NCI-H187 treated with DMSO at 0.1 percent for 48 hours (cell line): ENCODE measurements around the gene SH3PXD2B.

ENCODE experiments used
- DNase-seq: peaks from one replicate; lab custom pipeline; 2025; lab: John Stamatoyannopoulos, UW

SH3PXD2B gene

DNA sequence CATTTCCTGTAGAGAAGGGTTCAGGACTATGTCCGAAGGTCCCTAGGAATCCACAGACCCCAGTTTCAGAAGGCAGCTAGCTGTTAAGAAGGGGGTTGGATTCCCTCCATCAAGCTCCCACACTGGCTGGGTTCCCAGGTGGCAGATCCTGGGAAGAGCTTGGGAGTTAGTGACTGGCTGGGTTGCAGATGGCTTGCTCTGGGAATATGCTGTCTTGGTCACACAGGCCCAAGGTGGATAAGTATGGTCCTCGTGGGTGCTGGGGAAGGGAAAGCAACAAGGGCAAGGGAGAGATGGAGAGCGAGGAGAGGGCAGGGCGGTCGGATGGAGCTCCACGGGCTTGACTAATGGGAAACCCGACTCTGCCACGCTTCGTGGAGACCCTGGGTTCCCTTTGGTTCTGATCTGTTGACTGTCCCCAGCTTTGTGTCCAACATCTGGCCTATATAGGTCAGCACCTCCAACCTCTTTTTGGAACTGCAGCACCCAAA is 17.4 kb downstream of the SH3PXD2B start:
- DNase-seq: no peak

DNA sequence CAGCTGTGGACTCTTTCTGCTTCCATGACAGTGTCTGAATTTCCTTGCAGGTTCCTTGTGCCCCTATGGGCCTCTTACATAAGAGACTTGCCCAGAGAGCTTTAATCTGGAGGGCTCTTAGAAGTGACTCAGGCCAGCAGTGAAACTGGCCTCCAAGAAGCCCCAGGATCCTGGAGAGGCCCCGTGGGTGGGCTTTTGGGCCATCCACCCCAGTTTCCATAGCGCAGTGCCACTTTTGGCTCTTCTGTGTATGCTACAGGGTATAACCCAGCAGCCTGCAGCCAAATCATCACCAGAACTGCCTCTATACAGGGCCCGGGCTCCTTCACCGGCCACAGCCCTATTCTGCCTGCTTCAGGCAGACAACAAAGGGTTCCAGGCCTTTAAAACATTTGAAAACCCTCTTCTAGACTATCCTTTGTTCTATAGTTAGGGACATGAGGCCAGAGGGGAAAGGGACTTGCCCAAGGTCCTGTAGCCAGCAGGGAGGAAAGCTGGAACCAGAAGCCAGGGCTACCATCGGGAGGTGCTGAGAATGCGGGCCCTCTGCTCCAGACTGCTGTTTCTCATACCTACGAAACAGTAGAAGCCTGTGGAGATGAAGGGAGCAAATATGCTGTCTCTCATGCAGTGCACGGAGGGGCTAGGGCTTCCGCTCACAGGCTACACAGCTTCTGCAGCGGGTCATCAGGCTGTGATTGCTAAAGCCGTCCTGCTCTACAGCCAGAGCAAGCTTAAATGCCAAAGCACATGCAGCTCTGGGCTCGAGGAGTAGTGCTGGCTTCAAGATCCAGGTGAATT is 18.0 kb downstream of the SH3PXD2B start:
- DNase-seq: no peak

DNA sequence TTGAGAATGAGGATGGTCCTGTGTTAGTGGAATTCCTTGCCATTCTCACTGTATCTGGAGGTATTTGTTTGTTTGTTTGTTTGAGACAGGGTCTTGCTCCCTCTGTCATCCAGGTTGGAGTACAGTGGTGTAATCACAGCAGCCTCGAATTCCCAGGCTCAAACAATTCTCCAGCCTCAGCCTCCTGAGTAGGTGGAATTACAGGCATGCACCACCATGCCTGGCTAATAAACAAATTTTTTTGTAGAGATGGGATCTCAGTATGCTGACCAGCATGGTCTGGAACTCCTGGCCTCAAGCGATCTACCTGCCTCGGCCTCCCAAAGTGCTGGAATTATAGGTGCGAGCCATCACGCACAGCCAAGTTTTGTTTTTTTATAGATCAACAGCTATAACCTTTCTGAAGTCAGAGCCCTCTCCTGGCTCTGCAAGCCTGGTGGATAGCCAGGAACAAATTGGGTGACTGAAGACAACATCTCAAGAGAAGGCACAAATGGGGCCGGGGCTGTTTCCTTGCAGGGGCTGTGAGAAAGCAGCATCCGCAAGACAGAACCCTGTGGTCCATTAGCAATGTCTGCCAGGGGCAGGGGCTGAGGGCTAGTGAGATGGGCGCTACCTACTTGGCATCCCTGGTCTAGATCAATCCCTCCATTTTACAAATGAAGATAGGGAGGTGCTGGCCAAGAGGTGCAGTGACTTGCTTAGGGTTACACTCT is 18.8 kb downstream of the SH3PXD2B start:
- DNase-seq: no peak

DNA sequence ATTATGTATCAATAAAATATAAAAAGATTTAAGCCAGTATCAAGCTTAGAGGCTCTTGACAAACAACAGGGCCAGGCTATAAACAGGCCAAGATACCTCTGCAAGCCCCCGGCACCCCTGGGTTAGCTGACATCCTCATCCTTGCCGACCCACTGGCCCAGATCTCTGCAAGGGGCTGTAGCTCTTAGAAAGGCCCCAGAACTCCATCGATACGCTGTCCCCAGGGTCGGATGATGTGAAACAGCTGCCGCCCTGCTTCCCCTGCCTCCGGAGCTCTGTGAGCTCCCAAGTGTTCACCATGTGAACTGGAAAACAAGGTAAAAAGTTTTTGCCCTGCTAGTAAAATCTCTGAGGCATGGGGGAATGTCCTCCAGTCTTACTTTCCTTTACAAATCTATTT is 20.1 kb downstream of the SH3PXD2B start:
- no peak for DNase-seq

DNA sequence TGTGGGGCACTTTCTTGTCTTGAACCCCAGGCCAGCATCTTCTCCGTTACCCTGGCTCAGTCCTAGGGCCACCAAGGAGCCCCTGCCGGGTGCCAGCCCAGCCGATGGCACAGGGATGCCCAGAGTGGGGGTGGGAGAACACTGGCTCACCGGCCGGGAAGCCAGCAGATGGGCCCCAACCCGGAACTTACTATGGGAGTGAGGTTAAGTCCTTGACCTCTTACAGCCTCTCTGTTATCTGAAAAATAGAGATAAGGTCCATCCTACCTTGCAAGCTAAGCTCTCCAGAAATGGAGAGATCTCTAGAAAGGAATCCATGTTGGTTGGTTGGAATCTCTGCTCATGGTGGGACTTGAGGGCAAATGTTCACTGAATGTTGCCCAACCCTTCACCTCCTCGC is 20.8 kb downstream of the SH3PXD2B start:
- DNase-seq: no peak

DNA sequence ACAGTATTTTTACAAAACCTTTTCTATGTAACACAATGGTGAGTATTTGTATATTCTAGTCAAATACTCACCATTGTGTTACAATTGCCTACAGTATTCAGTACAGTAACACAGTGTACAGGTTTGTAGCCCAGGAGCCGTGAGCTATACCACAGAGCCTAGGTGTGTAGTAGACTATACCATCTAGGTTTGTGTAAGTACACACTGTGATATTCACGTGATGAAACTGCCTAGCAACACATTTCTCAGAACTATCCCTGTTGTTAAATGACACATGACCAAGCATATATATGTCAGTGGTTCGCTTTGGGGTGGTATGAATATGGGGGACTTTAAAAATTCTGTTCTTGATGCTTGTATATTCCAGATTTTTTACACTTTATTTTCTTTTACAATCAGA is 21.3 kb downstream of the SH3PXD2B start:
- no peak for DNase-seq

DNA sequence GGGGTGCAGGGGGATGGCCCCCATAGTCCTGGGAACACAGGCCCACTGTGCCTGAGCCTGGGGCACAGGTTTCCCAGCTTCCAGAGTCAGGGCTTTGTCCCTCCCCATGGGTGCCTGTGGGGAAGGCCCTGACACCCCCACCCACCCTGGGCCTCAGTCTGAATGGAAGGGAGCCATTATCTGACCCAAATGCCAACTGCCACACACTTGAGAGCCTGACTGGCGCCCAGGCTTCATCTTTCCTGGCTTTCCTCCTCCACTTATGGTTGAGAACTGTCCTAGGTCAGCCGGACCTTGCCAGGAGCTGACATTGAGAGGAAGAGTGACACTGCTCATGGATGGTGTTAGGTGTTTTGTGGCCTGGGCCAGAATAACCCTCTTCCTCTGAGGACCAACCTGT is 24.0 kb downstream of the SH3PXD2B start:
- no peak for DNase-seq

DNA sequence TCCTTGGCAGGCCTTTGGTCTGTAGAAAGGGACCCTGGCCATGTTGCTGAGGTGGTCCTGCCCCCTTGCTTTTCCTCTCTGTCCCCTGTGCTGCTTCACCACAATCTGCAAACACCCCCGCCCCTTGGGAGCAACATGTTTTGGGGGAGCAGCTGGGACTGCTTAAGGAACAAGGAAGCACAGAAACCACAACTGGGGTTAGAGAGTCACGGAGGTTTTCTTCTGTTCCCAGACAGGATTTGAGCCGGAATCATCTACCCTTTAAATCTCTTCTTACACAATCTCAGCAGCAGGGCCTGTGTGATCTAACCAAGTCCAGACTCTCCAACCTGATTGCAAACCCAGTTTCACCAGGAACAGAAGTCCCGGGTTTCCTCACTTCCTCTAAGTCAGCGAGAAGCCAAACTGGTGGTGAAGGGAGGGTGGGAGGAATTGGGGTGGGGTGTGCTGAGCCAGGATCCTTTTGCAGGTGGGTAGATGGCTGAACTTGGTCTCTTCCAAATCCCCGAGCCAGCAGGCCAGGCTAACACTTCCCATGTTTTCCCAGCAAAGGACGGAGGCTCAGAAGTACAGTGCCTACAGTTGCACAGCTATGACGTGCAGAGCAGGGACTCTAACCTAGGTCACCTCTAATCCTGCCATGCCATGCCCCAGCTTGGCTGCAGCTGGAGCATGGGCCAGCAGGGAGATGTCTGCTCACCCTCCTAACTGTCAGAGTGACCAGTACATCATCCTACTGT is 25.0 kb downstream of the SH3PXD2B start:
- DNase-seq: no peak

DNA sequence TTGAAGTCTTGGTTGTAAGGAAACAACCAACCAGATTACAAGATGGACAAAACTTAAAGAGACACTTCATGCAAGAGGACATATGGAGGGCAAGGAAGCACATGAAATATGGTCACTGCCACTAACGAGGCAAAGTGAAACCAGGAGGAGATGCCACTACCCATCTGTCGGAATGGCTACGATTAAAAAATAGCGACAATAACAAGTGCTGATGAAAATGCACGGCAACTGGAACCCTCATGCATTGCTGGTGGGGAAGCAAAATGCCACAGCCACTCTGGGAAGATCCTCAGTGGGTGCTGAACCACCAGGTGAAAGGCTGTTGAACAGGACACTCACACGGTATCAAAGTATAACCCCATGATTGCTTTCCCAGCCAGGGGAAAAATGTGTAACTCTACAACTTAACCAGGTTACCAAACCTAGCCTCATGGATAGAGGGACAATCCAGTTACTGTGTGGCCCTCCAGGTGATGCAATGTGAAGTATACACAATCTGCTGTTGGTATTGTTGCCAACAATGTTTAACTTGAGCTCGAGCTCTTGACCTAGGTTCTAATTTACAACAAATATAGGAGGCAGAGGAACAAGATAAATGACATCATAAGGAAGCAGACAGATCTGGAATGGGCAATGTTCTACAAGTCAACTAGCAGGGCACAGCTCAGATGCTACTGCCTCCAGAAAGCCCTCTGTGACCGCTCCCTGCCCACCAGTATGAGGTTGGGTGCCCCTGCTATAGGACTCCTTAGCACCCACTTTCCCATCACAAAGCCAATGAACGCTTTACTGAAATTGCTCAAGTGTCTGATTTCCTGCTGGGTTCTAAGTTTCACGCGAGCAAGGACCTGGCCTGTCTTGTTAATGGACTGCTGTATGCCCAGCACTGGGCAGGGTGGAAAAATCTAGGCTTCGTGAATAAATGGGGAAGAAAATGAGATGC is 25.8 kb downstream of the SH3PXD2B start:
- no peak for DNase-seq

DNA sequence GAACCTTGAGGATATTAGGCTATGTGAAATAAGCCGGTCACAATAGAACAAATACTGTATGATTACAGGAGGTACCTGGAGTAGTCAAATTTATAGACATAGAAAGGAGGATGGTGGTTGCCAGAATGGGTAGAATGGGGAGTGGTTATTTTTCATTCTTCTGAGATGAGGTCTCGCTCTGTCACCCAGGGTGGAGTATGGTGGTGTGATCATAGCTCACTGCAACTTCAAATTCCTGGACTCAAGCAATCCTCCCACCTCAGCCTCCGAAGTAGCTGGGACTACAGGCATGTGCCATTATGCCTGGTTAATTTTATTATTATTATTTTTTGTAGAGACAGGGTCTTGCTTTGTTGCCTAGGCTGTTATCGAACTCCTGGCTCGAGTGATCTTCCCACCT is 27.1 kb downstream of the SH3PXD2B start:
- no peak for DNase-seq

DNA sequence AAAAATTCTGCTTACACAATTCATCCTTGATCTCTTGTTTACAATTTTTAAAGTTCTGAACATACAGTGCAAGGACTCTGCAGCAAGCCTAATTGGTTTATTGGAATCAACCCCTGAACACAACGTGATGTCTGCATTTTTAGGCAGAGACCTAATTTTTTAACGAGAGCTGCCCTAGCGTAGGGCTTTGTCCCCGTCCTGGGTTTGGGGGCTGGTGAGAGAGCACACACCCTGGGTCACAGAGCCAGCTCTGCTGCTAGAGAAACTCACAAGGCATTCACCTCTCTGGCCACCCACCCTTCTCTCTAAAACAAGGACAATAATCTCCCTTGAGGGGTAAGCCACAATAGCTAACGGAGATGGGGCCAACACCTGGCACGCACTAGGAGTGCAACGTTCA is 28.2 kb downstream of the SH3PXD2B start:
- no peak for DNase-seq

DNA sequence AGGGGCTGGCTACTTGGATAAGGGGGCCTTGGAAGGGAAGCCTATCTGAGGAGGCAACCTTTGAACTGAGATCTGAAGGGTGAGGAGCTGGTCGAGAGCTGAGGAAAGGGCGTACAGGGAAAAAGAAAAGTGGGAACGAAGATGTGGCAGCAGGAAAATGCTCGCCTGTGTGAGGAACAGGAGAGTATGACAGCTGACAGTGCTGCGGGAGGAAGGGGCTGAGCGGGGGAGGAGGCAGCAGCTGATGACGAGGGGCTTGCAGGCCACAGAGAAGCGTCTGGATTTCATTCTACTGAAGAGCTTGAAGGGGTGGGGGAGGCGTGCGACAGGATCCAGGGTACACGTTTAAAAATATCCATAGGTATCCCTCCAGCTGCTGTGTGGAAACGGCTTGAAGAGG is 28.9 kb downstream of the SH3PXD2B start:
- no peak for DNase-seq

DNA sequence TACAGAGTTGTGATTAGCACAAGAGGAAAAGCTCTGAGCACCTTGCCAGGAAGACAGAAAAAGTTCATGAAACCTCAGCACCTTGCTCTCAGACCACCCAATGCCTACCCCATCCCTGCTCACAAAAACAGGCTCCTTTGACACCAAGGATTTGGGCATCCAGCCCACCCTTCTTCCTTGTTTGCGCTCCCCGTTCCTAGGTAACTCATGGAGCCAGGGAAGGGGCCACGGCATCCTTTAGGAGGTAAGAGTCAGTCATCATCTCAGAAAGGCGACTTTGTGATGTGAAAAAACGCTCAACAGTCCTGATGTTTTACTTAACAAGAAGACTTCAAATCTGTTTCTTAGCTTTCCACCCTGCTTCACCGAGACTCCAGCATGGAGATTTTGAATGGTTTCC is 29.5 kb downstream of the SH3PXD2B start:
- no peak for DNase-seq

DNA sequence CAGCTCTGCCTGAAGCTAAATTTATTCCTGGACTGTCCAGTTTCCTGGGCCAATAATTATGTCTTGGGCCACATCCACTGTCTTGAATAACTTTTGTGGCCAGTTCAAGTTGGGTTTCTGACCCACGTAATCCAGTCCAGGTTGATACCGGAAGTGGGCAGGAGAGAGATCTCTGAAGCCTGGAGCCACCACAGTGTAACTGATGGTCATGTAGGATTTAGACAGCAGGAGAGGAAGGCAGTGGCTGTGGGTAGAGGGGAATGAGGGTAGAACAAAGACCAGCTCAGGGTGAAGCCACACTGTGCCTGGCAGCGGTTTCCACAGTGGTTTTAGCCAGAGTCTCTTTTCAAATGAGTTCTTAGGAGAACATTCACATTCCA is 30.2 kb downstream of the SH3PXD2B start:
- no peak for DNase-seq

DNA sequence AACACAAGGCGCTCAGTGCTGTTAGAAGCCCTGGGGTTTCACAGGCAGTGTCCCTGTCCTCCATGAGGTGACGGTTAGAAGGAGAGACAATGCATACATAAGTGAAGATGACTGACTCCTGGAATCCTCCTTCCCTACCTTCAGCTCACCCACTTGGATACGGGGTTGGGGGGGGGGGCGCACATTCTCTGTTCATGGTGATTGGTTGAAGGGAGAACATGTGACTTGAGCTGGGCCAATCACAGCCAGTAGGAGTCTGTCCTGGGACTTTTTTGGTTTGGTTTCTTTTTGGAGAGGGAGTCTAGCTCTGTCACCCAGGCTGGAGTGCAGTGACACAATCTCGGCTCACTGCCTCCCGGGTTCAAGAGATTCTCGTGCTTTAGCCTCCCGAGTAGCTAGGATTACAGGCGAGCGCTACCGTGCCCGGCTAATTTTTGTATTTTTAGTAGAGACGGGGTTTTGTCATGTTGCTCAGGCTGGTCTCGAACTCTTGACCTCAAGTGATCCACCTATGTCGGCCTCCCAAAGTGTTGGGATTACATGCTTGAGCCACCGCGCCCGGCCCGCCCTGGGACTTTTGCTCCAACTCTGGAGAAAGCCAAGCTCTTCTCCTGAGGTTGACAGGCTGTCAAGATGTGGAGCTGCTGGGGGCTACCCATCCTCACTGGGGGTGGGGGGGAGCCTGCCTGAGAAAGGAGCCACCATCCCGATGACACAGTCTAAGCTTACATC is 30.8 kb downstream of the SH3PXD2B start:
- DNase-seq: no peak

DNA sequence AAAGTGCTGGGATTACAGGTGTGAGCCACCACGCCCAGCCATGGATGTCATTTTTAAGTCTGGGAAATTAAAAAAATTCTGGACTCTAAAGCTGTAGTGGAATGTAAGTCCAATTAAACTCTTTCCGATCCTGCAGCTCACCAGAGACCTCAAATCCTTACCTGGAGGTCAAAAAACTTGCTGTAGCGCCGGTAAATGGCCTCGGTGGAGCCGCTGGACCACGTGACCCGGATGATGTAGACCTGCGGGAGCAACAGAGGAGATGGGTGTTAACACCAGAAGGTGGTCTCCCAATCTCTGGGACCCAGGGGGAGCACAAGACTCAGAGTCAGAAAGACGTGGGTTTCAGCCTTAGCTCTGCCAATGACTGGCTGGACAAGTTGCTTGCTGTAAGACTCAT is 32.1 kb downstream of the SH3PXD2B start:
- no peak for DNase-seq

DNA sequence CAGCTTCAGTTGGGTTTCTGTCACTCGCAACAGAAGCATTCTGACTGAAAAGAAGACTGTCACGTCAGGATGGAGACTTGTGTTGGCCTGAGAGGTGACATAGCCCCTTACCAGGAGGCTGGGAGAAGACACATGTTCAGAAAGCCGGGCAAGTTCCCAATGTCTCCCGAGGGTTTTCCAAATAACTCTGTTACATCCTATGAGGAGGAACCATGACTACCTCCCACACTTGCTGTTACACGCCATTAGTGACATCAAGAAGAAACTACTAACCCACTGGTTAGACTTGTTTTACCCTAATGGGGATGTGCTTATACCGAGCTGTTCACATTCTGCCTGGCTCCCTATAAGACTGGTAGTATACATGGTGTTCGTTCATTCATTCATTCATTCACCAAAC is 33.3 kb downstream of the SH3PXD2B start:
- no peak for DNase-seq

DNA sequence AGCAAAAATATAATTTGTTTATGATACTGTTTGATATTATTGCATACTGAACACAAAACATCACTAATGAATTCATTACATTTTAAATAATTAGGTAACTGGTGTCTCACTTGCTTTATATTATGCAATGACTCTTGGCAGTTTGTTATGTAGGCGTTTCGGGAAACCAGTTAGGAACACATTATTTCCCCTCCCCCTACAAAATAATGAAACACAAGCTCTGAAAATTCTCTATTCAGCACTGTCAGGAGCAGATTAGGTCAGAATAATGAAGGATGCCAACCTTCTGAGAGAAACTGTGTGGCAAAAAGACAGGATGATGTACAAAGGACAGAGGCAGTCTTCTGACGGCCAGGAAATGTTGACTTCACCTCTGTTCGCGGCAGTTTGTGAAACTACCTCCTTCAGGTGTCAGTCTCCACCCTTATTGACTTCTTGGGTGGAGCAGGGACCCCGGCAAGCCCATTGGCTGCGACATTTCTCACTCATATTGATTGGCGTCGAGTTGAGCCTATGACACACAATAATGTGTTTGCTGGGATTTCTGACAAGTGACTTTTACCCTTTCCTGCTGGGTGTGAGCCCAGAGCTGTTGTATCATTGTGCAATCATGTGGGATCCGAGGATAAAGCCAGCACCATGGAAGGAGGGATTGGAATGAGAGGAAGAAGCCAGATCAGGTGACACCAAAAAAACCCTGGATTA is 33.9 kb downstream of the SH3PXD2B start:
- DNase-seq: no peak

DNA sequence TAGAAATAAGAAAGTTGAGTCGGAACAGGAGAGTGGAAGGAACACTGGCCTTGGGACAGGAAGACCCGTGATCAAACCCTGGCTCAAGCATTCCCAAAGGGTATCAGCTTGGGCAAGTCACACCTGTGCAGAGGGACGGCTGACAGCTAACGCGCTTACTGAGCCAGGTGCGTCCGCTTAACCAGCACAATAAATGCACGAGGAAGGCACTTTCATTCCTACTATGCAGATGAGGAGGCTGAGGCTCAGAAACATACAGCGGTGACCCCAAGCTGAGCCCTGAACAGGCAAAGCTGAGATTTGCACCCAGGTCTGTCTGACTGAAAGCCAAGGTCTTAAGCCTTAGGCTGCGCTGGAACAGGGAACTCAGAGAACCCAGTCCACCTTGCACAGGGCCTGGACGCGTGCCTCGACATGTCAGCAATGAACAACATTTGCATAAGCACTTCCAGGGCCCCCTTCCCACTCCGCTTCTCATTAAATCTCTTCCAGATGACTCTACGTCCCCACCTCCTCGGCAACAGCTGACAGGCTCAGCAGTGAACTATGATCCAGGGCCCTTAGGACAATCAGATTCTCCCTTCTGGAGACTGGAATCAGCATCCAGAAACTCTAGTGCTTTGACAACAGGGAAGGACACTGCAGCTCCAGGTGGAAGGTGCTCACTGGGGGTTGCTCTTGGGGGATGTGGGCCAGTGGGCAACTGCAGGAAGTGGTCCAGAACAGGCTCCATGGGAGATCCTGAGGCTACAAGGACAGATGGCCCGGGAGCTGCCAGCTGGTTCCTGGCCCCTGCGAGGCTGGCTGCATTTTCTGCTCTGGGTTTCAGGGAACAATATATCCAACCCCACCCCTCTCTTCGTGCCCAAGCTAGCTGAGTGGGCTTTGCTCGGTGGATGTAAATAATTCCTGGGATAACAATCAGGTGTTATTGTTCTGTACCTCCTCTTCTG is 35.2 kb downstream of the SH3PXD2B start:
- DNase-seq: no peak
